ENCODE data around the gene KCNK7. TPM values are rescaled to one million over a fixed set of nuclear protein-coding genes. Genes with fewer than 3 reads are reported as not detected.

KCNK7 gene
- total RNA-seq, 1 donor from 2014 or later = 0.69 TPM

- Mint-ChIP-seq H3K4me1 (ENCODE audit: low read depth, unreplicated experiment) (peaks cover 19% of the 10 kb centered on the region), H3K27ac (ENCODE audit: unreplicated experiment) (no peak overlapping the region)
- no peak for DNase-seq
These were observed 15.6 kb upstream of the KCNK7 start for GRCh38 chr11:65611028-65611757.

GRCh38 chr11:65610404-65610803, 14.8 kb upstream of the KCNK7 start:
- peaks cover 12% of the 10 kb centered on the region for H3K9me3 Mint-ChIP-seq (ENCODE audit: unreplicated experiment)
- peak overlapping the region; percentile 64 for H3K4me3 Mint-ChIP-seq (ENCODE audit: unreplicated experiment)
- H3K4me1 Mint-ChIP-seq (ENCODE audit: low read depth, unreplicated experiment) = peaks cover 23% of the 10 kb centered on the region
- H3K27ac Mint-ChIP-seq (ENCODE audit: unreplicated experiment) = no peak overlapping the region
- no peaks in the 10 kb centered on the region for H3K36me3 Mint-ChIP-seq (ENCODE audit: unreplicated experiment)
- no peak for DNase-seq
- peaks cover 9% of the 10 kb centered on the region for H3K27me3 Mint-ChIP-seq (ENCODE audit: unreplicated experiment)
- TF ChIP-seq CTCF (IDR thresholded peaks at IDR 0.05; ENCODE audit: partially characterized antibody, unreplicated experiment) = no peak

More at GRCh38 chr11:65611028-65611757, 15.6 kb upstream of the KCNK7 start:
- Mint-ChIP-seq H3K4me3 (ENCODE audit: unreplicated experiment) (peak overlapping the region; percentile 18), H3K36me3 (ENCODE audit: unreplicated experiment) (no peaks in the 10 kb centered on the region), H3K27me3 (ENCODE audit: unreplicated experiment) (peaks cover 11% of the 10 kb centered on the region), H3K9me3 (ENCODE audit: unreplicated experiment) (peaks cover 14% of the 10 kb centered on the region)
- no peak for TF ChIP-seq CTCF (IDR thresholded peaks at IDR 0.05; ENCODE audit: partially characterized antibody, unreplicated experiment)

- Mint-ChIP-seq H3K36me3 (ENCODE audit: unreplicated experiment) (no peaks in the 10 kb centered on the region), H3K27ac (ENCODE audit: unreplicated experiment) (peak overlapping the region; percentile 76), H3K4me1 (ENCODE audit: low read depth, unreplicated experiment) (peaks cover 23% of the 10 kb centered on the region), H3K27me3 (ENCODE audit: unreplicated experiment) (peaks cover 8% of the 10 kb centered on the region), H3K9me3 (ENCODE audit: unreplicated experiment) (peaks cover 7% of the 10 kb centered on the region), H3K4me3 (ENCODE audit: unreplicated experiment) (peak overlapping the region; percentile 64)
- DNase-seq = no peak
- no peak for TF ChIP-seq CTCF (IDR thresholded peaks at IDR 0.05; ENCODE audit: partially characterized antibody, unreplicated experiment)
These were observed 14.1 kb upstream of the KCNK7 start for GRCh38 chr11:65609665-65610064.

- Mint-ChIP-seq H3K4me1 (ENCODE audit: low read depth, unreplicated experiment) (peaks cover 27% of the 10 kb centered on the region), H3K9me3 (ENCODE audit: unreplicated experiment) (peaks cover 7% of the 10 kb centered on the region), H3K36me3 (ENCODE audit: unreplicated experiment) (no peaks in the 10 kb centered on the region), H3K4me3 (ENCODE audit: unreplicated experiment) (no peak overlapping the region), H3K27me3 (ENCODE audit: unreplicated experiment) (peaks cover 10% of the 10 kb centered on the region), H3K27ac (ENCODE audit: unreplicated experiment) (peak overlapping the region; percentile 5)
- no peak for TF ChIP-seq CTCF (IDR thresholded peaks at IDR 0.05; ENCODE audit: partially characterized antibody, unreplicated experiment)
- DNase-seq = no peak
These were observed 13.6 kb upstream of the KCNK7 start for GRCh38 chr11:65609229-65609628.

All from glutamatergic neuron (in vitro differentiated cells).